ENCODE results near the gene CCDC187.

DNA sequence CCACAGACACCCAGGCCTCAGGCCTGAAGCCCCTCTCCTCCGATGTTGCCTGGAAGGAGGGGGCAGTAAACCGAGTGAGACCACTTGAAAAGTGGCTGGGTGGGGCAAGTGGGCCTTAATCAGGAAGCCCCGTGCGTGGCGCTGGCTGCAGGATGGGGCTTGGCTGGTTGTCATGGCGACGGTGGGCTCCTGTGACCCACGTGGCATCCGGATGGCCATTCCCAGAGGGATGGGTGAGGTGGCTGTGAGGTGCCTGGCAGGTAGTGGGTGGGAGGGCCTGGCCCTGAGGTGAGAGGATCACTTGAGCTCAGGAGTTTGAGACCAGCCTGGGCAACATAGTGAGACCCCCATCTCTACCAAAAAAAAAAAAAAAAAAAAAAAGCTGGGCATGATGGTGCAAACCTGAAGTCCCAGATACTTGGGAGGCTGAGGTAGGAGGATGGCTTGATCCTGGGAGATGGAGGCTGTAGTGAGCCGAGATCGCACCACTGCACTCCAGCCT lies 28.6 kb upstream of the CCDC187 start:
- TF ChIP-seq, protein P1, sequence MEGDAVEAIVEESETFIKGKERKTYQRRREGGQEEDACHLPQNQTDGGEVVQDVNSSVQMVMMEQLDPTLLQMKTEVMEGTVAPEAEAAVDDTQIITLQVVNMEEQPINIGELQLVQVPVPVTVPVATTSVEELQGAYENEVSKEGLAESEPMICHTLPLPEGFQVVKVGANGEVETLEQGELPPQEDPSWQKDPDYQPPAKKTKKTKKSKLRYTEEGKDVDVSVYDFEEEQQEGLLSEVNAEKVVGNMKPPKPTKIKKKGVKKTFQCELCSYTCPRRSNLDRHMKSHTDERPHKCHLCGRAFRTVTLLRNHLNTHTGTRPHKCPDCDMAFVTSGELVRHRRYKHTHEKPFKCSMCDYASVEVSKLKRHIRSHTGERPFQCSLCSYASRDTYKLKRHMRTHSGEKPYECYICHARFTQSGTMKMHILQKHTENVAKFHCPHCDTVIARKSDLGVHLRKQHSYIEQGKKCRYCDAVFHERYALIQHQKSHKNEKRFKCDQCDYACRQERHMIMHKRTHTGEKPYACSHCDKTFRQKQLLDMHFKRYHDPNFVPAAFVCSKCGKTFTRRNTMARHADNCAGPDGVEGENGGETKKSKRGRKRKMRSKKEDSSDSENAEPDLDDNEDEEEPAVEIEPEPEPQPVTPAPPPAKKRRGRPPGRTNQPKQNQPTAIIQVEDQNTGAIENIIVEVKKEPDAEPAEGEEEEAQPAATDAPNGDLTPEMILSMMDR (IDR thresholded peaks at IDR 0.05): no peak
- TF ChIP-seq POLR2A (IDR thresholded peaks at IDR 0.05): no peak

Measured in body of pancreas (tissue), 4 donors.